Neural cell (in vitro differentiated cells): ENCODE data around the gene RASSF8. TPM values are rescaled to one million over a fixed set of nuclear protein-coding genes. Genes with fewer than 3 reads are reported as not detected.

Experiments
- H2AFZ ChIP-seq: fragments of 200-600, 300-800 bp; sonication (generic), shearing (Covaris generic); 2 replicates; pipeline ENCODE4 v1.6.0; 2014; ENCODE audit warnings: low read depth, mild to moderate bottlenecking, antibody characterized with exemption, low read length, moderate library complexity
- H3F3A ChIP-seq: fragments of 200-600 bp; shearing (Covaris generic); 2 replicates; pipeline ENCODE4 v1.6.1; 2016; ENCODE audit warnings: mild to moderate bottlenecking, moderate library complexity, mixed read lengths, antibody characterized with exemption, low read length; ENCODE audit not compliant: insufficient read depth, poor library complexity, severe bottlenecking
- H3K27ac ChIP-seq: fragments of 200-600, 300-800 bp; sonication (generic), shearing (Covaris generic); 2 replicates; pipeline ENCODE4 v1.5.1; 2014; ENCODE audit warnings: mild to moderate bottlenecking, low read length, moderate library complexity
- H3K27me3 ChIP-seq: fragments of 300-800, 200-600 bp; sonication (generic), shearing (Covaris generic); 2 replicates; pipeline ENCODE4 v1.6.0; 2014; ENCODE audit warnings: mild to moderate bottlenecking, low read depth, low read length, moderate library complexity; ENCODE audit not compliant: insufficient read depth
- H3K36me3 ChIP-seq: fragments of 300-800, 200-600 bp; sonication (generic), shearing (Covaris generic); 2 replicates; pipeline ENCODE4 v1.5.1; 2014; ENCODE audit warnings: mild to moderate bottlenecking, antibody characterized with exemption, low read length, moderate library complexity; ENCODE audit not compliant: insufficient read depth
- H3K4me2 ChIP-seq: fragments of 300-800, 200-600 bp; sonication (generic), shearing (Covaris generic); 2 replicates; pipeline ENCODE4 v1.6.0; 2014; ENCODE audit warnings: mild to moderate bottlenecking, low read length
- H3K4me3 ChIP-seq: fragments of 300-800, 200-600 bp; sonication (generic), shearing (Covaris generic); 2 replicates; pipeline ENCODE4 v1.5.1; 2014; ENCODE audit warnings: mild to moderate bottlenecking, low read length, moderate library complexity
- H3K79me2 ChIP-seq: fragments of 200-600 bp; shearing (Covaris generic); replicated peaks from 2 replicates; pipeline ENCODE4 v1.6.0; 2014; ENCODE audit warnings: mild to moderate bottlenecking, low read length, moderate library complexity; ENCODE audit not compliant: insufficient read depth
- H3K9ac ChIP-seq: fragments of 300-800, 200-600 bp; sonication (generic), shearing (Covaris generic); 2 replicates; pipeline ENCODE4 v1.6.1; 2016; ENCODE audit warnings: mild to moderate bottlenecking, low read length, mixed read lengths
- H3K9me2 ChIP-seq: fragments of 200-600 bp; shearing (Covaris generic); 2 replicates; pipeline ENCODE4 v1.6.1; 2016; ENCODE audit warnings: mild to moderate bottlenecking, low read length, mixed read lengths; ENCODE audit not compliant: insufficient read depth
- H3K9me3 ChIP-seq: fragments of 200-600, 300-800 bp; sonication (generic), shearing (Covaris generic); 2 replicates; pipeline ENCODE4 v1.6.1; 2016; ENCODE audit warnings: mild to moderate bottlenecking, mixed run types, low read length, moderate library complexity, mixed read lengths
- H4K20me1 ChIP-seq: fragments of 200-600 bp; shearing (Covaris generic); 2 replicates; pipeline ENCODE4 v1.6.1; 2016; ENCODE audit warnings: mild to moderate bottlenecking, mixed run types; ENCODE audit not compliant: insufficient read depth
- CTCF ChIP-seq: fragments of 450-650 bp; IDR thresholded peaks from 2 replicates; pipeline ENCODE4 v1.5.1; 2014; ENCODE audit warnings: antibody characterized with exemption, mild to moderate bottlenecking, moderate library complexity; ENCODE audit not compliant: poor library complexity, severe bottlenecking
- EP300 ChIP-seq: fragments of 450-650 bp; conservative IDR thresholded peaks from 2 replicates; pipeline ENCODE4 v1.6.1; 2014; ENCODE audit warnings: antibody characterized with exemption, mild to moderate bottlenecking, moderate library complexity; ENCODE audit not compliant: poor library complexity, severe bottlenecking
- EZH2 ChIP-seq: fragments of 200-600, 300-800 bp; shearing (Covaris generic), sonication (generic); IDR thresholded peaks from 2 replicates; pipeline ENCODE4 v1.6.1; 2014; ENCODE audit warnings: antibody characterized with exemption, low read length, borderline replicate concordance, mild to moderate bottlenecking; ENCODE audit not compliant: insufficient read depth, poor library complexity, severe bottlenecking
- MXI1 ChIP-seq: fragments of 450-650 bp; conservative IDR thresholded peaks from 2 replicates; pipeline ENCODE4 v1.6.1; 2014; ENCODE audit warnings: antibody characterized with exemption, mild to moderate bottlenecking; ENCODE audit not compliant: poor library complexity, severe bottlenecking
- POLR2AphosphoS5 ChIP-seq: IDR thresholded peaks from 2 replicates; pipeline ENCODE4 v1.6.1; 2012
- RAD21 ChIP-seq: fragments of 450-650 bp; conservative IDR thresholded peaks from 2 replicates; pipeline ENCODE4 v1.6.1; 2014; ENCODE audit warnings: antibody characterized with exemption, mild to moderate bottlenecking, moderate library complexity
- REST ChIP-seq: IDR thresholded peaks from 2 replicates; pipeline ENCODE4 v1.6.1; 2012; ENCODE audit warnings: borderline replicate concordance
- SMC3 ChIP-seq: fragments of 450-650 bp; conservative IDR thresholded peaks from 2 replicates; pipeline ENCODE4 v1.6.1; 2014; ENCODE audit warnings: antibody characterized with exemption, mild to moderate bottlenecking, moderate library complexity; ENCODE audit not compliant: poor library complexity
- TAF1 ChIP-seq: IDR thresholded peaks from 2 replicates; pipeline ENCODE4 v1.6.1; 2012; ENCODE audit warnings: low read depth
- polyA plus RNA-seq: library from polyadenylated mRNA; depleted of rRNA; stranded (reverse); fragments of >200 nt; gene quantifications from 2 replicates; pipeline ENCODE4 v1.2.3, GENCODE V29; 2014

Gene RASSF8
- polyA plus RNA-seq, 1 donor from 2014 or later = 11.4 TPM

- Histone ChIP-seq H3K27ac (no peak overlapping the region), H2AFZ (no peak overlapping the region), H3K9ac (no peak overlapping the region), H3K79me2 (peaks cover 7% of the 10 kb centered on the region), H3K4me3 (no peak overlapping the region), H3F3A (no peaks in the 10 kb centered on the region), H4K20me1 (no peaks in the 10 kb centered on the region), H3K4me2 (no peak overlapping the region), H3K36me3 (no peaks in the 10 kb centered on the region), H3K9me2 (no peaks in the 10 kb centered on the region), H3K9me3 (no peaks in the 10 kb centered on the region), H3K27me3 (no peaks in the 10 kb centered on the region)
- TF ChIP-seq EP300 (no peak), SMC3 (no peak), TAF1 (no peak), RAD21 (no peak), CTCF (no peak), POLR2AphosphoS5 (no peak), REST (no peak), MXI1 (no peak)
Measured at GRCh38 chr12:26030371-26030770, 71.9 kb downstream of the RASSF8 start.

GRCh38 chr12:26031318-26031717, 72.8 kb downstream of the RASSF8 start:
- Histone ChIP-seq H2AFZ (no peak overlapping the region), H3K9me2 (no peaks in the 10 kb centered on the region), H3F3A (no peaks in the 10 kb centered on the region), H3K9ac (no peak overlapping the region), H3K27ac (no peak overlapping the region), H3K4me2 (no peak overlapping the region), H4K20me1 (no peaks in the 10 kb centered on the region), H3K36me3 (no peaks in the 10 kb centered on the region), H3K79me2 (peaks cover 7% of the 10 kb centered on the region), H3K9me3 (no peaks in the 10 kb centered on the region), H3K4me3 (no peak overlapping the region), H3K27me3 (no peaks in the 10 kb centered on the region)
- TF ChIP-seq RAD21 = no peak
- no peak for TF ChIP-seq SMC3
- TF ChIP-seq EZH2 = no peak
- TF ChIP-seq REST = no peak
- TF ChIP-seq CTCF = no peak
- TF ChIP-seq EP300 = no peak
- no peak for TF ChIP-seq MXI1
- TF ChIP-seq POLR2AphosphoS5 = no peak
- TF ChIP-seq TAF1 = no peak
